Mesothelial cell of epicardium (in vitro differentiated cells): ENCODE results near the gene IQGAP2. TPM values are rescaled to one million over a fixed set of nuclear protein-coding genes. Genes with fewer than 3 reads are reported as not detected.

Experiments
- DNase-seq, 2 experiments: peaks; one replicate each; pipeline ENCODE4 v3.0.0; 2021; ENCODE audit warnings: low spot score in 2 of 2; ENCODE audit not compliant: unreplicated experiment in 2 of 2
- H3K27ac Mint-ChIP-seq: 2 replicates; pipeline ENCODE4 v1.8.0; 2021; ENCODE audit warnings: mixed read lengths
- H3K27me3 Mint-ChIP-seq: 2 replicates; pipeline ENCODE4 v1.8.0; 2021; ENCODE audit warnings: low read depth, mixed read lengths
- H3K36me3 Mint-ChIP-seq: 2 replicates; pipeline ENCODE4 v1.8.0; 2021; ENCODE audit warnings: mixed read lengths
- H3K4me1 Mint-ChIP-seq: 2 replicates; pipeline ENCODE4 v1.8.0; 2021; ENCODE audit warnings: mixed read lengths
- H3K4me3 Mint-ChIP-seq: 2 replicates; pipeline ENCODE4 v1.8.0; 2021; ENCODE audit warnings: mild to moderate bottlenecking, moderate library complexity, mixed read lengths
- H3K9me3 Mint-ChIP-seq: 2 replicates; pipeline ENCODE4 v1.8.0; 2021; ENCODE audit warnings: mixed read lengths
- total RNA-seq: library from RNA; stranded (reverse); gene quantifications from 3 replicates; pipeline ENCODE4 v1.2.1, GENCODE V29; 2021
- TF ChIP-seq, protein P1 (sequence below): fragments of 200-600 bp; sonication (generic); IDR thresholded peaks from one replicate; pipeline ENCODE4 v1.5.0; 2021; ENCODE audit warnings: antibody characterized with exemption; ENCODE audit not compliant: unreplicated experiment

The IQGAP2 gene
- total RNA-seq, 1 donor from 2014 or later, result 13.9 TPM

GRCh38 chr5:76695346-76695745 lies 292.3 kb downstream of the IQGAP2 start:
- TF ChIP-seq, protein P1, sequence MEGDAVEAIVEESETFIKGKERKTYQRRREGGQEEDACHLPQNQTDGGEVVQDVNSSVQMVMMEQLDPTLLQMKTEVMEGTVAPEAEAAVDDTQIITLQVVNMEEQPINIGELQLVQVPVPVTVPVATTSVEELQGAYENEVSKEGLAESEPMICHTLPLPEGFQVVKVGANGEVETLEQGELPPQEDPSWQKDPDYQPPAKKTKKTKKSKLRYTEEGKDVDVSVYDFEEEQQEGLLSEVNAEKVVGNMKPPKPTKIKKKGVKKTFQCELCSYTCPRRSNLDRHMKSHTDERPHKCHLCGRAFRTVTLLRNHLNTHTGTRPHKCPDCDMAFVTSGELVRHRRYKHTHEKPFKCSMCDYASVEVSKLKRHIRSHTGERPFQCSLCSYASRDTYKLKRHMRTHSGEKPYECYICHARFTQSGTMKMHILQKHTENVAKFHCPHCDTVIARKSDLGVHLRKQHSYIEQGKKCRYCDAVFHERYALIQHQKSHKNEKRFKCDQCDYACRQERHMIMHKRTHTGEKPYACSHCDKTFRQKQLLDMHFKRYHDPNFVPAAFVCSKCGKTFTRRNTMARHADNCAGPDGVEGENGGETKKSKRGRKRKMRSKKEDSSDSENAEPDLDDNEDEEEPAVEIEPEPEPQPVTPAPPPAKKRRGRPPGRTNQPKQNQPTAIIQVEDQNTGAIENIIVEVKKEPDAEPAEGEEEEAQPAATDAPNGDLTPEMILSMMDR, result no peak
- Mint-ChIP-seq H3K27me3 (no peaks in the 10 kb centered on the region), H3K4me1 (peaks cover 24% of the 10 kb centered on the region), H3K9me3 (peaks cover 3% of the 10 kb centered on the region), H3K27ac (no peak overlapping the region), H3K36me3 (peaks cover 14% of the 10 kb centered on the region), H3K4me3 (no peak overlapping the region)
- no peak for DNase-seq

DNA sequence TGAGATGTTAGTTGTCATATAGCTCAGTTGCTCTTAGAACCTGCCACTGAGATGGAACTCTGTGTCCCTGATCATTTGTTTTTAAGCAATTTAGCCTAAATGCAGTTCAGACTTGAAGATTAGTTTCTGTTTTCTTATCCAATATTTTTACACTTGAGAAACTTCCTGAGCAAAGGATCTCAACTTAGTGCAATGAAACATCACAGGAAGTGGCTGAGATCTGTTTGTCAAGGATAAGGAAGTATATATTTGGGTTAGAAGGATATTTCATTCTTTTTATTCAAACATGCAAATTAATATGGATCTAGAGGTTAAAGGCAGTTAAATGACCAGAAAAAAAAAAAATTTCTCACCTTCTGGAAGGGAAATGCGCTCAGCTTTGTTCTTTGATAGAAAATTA lies 293.2 kb downstream of the IQGAP2 start:
- TF ChIP-seq, protein P1, result no peak
- no peak overlapping the region for H3K4me3 Mint-ChIP-seq
- peaks cover 17% of the 10 kb centered on the region for H3K4me1 Mint-ChIP-seq
- peaks cover 16% of the 10 kb centered on the region for H3K36me3 Mint-ChIP-seq
- DNase-seq, result no peak
- peaks cover 3% of the 10 kb centered on the region for H3K9me3 Mint-ChIP-seq
- H3K27me3 Mint-ChIP-seq, result no peaks in the 10 kb centered on the region
- H3K27ac Mint-ChIP-seq, result peak overlapping the region; percentile 48

DNA sequence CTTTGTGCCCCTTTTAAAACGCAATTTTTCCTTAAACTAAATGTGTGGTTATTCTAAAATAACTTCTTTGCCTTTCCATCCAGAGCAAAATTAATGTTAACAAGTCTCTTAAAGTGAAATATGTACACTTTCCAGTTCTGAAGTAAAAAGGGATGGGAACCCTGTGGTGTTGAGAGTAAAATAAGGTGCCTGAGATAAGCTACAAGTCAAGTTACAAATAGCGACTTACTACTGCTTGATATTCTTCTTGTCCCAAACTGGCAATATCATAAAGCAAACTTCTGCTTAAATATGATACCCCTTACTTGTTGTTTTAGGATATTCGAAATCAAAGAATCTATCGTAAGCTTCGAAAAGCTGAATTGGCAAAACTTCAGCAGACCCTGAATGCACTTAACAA lies 294.6 kb downstream of the IQGAP2 start:
- peaks cover 3% of the 10 kb centered on the region for H3K9me3 Mint-ChIP-seq
- peaks cover 7% of the 10 kb centered on the region for H3K4me1 Mint-ChIP-seq
- TF ChIP-seq, protein P1, result no peak
- no peak overlapping the region for H3K27ac Mint-ChIP-seq
- DNase-seq, result no peak
- H3K36me3 Mint-ChIP-seq, result peaks cover 18% of the 10 kb centered on the region
- H3K27me3 Mint-ChIP-seq, result no peaks in the 10 kb centered on the region
- H3K4me3 Mint-ChIP-seq, result no peak overlapping the region

DNA sequence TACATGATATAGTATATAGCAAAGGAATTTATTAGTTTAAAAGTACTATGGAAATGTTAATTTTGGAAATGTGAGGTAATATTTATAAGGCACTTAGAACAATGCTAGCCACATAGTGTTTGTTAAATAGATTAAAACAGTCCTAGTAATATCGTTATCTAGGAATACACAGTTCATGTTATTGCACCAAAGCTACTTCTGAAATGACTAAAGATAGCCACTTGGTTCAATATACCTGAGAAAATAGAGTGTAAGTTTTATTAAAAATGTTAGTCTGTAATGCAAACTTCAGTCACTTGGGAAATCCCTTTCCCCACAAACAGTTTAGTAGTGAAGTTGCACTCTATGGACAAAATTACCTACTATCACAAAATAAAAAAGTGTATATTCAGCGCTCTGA lies 297.5 kb downstream of the IQGAP2 start:
- no peak for DNase-seq
- Mint-ChIP-seq H3K36me3 (peaks cover 14% of the 10 kb centered on the region), H3K4me3 (no peak overlapping the region), H3K9me3 (peaks cover 3% of the 10 kb centered on the region), H3K4me1 (peaks cover 4% of the 10 kb centered on the region), H3K27me3 (no peaks in the 10 kb centered on the region), H3K27ac (no peak overlapping the region)
- TF ChIP-seq, protein P1, result no peak

- no peak overlapping the region for H3K27ac Mint-ChIP-seq
- H3K4me1 Mint-ChIP-seq, result peaks cover 2% of the 10 kb centered on the region
- peaks cover 3% of the 10 kb centered on the region for H3K9me3 Mint-ChIP-seq
- H3K36me3 Mint-ChIP-seq, result peaks cover 12% of the 10 kb centered on the region
- no peaks in the 10 kb centered on the region for H3K27me3 Mint-ChIP-seq
- DNase-seq, result no peak
- TF ChIP-seq, protein P1, result no peak
- H3K4me3 Mint-ChIP-seq, result no peak overlapping the region
Measured at GRCh38 chr5:76701298-76701697, 298.2 kb downstream of the IQGAP2 start.

DNA sequence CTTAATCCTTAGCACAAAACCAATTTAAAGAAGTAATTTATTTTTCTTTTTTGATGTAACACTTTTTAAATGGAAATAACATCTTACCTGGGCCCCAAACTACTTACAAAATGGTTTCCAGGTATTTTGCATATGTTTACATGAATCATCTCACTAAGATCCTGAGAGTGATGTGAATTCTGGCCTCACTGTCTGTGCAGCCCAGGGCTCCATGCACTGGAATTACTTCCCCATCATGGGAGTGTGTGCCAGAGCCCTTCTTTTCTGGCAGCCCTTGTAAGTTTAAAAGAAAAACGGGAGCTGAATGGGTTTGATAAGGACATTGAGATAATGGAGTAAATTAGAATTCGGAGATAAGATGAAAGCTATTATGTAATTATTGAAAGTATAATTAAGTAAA lies 300.6 kb downstream of the IQGAP2 start:
- no peaks in the 10 kb centered on the region for H3K9me3 Mint-ChIP-seq
- H3K27ac Mint-ChIP-seq, result no peak overlapping the region
- no peak for DNase-seq
- TF ChIP-seq, protein P1, result no peak
- peaks cover 7% of the 10 kb centered on the region for H3K36me3 Mint-ChIP-seq
- no peaks in the 10 kb centered on the region for H3K27me3 Mint-ChIP-seq
- H3K4me3 Mint-ChIP-seq, result no peak overlapping the region
- no peaks in the 10 kb centered on the region for H3K4me1 Mint-ChIP-seq
